ENCODE measurements around the gene CUL9.
A peak's percentile ranks its signal among the peaks of the same experiment; 100 is the strongest.

The CUL9 gene

DNA sequence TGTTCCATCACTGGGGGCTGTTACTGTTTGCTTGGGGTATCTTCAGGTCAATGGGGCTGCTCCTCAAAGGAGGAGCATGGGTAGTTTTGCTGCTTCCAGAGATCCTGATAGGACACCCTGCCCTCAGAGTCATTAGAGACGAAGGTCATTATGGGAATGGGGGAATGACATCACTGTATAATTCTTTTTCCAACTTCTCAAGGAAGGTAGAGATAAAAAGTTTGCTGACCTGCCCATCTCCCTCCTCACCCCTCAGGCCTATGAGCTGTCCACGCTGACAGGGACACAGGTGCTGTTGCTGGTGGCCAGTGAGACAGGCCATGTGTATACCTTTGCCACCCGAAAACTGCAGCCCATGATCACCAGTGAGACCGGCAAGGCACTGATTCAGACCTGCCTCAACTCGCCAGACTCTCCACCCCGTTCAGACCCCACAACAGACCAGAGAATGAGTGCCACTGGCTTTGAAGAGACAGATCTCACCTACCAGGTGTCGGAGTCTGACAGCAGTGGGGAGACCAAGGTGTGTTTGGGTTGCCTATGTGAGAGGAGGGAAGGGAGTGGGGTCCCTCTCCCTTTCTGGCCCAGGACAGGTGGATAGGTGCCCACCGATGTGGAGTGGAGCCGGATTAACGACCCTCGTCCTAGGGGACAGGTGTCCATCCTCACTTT lies 8.3 kb upstream of the CUL9 start:
- Histone ChIP-seq H3K4me3 (ENCODE audit: low read depth in 1 of 5, low read length in 5 of 5) (peak overlapping the region; percentile 34 to 97 (median 66)), H3K36me3 (ENCODE audit: control insufficient read depth in 5 of 5, insufficient read depth in 5 of 5, low read length in 5 of 5) (peaks cover 0 to 30% (median 28%) of the 10 kb centered on the region in 5 donors), H3K4me1 (ENCODE audit: control insufficient read depth in 5 of 5, insufficient read depth in 5 of 5, low read length in 5 of 5) (peaks cover 10 to 54% (median 41%) of the 10 kb centered on the region in 5 donors), H3K9me3 (ENCODE audit: control insufficient read depth in 5 of 5, low read length in 5 of 5) (no peaks in the 10 kb centered on the region), H3K27me3 (ENCODE audit: control insufficient read depth in 5 of 5, insufficient read depth in 4 of 5, low read length in 5 of 5) (no peaks in the 10 kb centered on the region), H3K27ac (ENCODE audit: low read depth, low read length) (peak overlapping the region; percentile 92), H3K9ac (ENCODE audit: low read length in 5 of 5) (peak overlapping the region; percentile 64 to 91 (median 75))

DNA sequence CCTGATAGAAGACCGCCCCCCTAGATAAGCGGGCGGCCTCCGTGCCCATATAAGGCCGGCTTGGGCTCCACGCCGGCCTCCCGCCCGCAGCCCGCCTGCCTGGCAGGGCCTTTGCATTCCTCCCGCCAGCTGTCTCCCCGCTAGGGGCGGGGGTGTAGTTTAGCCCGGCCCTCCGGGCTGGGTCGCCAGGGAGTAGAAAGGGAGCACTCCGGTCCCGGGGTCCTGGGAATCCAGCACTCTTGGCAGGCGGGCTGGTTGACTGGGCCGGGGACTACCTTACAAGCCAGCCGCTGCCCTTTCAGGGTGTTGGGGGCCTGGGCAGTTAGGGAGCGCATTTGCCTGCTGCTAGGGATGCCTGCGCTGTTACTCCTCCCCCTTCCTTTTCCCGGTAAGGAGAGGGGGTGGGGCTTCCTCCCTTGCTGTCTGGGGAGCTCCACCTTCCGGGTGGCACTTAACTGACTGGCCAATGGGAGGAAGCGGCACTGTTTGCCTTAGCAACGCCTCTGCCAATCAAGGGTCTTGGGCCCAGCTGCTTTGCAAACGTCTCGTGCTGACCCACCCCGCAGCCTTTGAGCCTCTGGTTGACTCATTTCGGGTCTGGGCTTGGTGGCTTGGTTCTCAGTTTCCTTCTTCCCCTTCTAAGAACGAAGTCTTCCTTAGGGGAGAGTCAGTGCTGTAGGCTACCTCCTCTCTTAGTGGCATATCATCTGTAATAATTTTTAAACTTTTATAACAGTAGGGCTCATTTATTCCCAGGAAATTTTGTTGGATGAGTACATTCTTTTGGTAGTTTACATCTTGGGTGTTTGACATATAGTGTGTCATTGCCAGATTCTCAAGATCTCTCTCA lies 7.5 kb upstream of the CUL9 start:
- Histone ChIP-seq H3K4me1 (ENCODE audit: control insufficient read depth in 5 of 5, insufficient read depth in 5 of 5, low read length in 5 of 5) (peaks cover 10 to 54% (median 41%) of the 10 kb centered on the region in 5 donors), H3K9me3 (ENCODE audit: control insufficient read depth in 5 of 5, low read length in 5 of 5) (no peaks in the 10 kb centered on the region), H3K4me3 (ENCODE audit: low read depth in 1 of 5, low read length in 5 of 5) (peak overlapping the region; percentile 65 to 97 (median 66))

DNA sequence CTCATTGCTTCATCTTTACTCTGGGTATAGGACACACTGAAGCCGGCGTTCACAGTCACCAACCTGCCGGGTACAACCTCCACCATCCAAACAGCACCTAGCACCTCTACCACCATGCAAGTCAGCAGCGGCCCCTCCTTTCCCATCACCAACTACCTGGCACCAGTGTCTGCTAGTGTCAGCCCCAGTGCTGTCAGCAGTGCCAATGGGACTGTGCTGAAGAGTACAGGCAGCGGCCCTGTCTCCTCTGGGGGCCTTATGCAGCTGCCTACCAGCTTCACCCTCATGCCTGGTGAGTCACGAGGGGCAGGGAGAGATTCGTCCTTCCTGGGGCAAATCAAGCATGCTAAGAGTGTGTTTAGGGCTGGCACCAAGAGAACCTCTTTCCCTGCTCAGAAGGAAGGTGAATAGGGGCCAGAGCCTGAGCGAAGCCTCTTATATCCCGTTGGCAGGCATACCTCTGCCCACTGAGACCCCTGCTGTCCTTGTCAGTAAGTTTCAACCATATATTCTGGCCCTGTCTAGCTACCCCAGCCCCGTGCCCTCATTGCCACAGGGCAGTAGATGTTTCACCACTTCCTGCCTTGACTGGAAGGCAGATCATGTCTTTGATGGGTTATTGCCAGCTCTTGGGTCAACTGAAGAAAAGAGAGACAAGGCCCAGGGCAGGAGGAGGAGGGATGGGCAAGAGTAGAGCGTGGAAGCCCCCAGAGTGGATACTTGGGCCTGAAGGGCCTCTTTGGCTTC lies 6.1 kb upstream of the CUL9 start:
- Histone ChIP-seq H3K4me3 (ENCODE audit: low read depth in 1 of 5, low read length in 5 of 5) (no peak overlapping the region), H3K36me3 (ENCODE audit: control insufficient read depth in 5 of 5, insufficient read depth in 5 of 5, low read length in 5 of 5) (peaks cover 0 to 40% (median 36%) of the 10 kb centered on the region in 5 donors), H3K9ac (ENCODE audit: low read length in 5 of 5) (peak overlapping the region in 1 of 5 donors; percentile 85), H3K27ac (ENCODE audit: low read depth, low read length) (peak overlapping the region; percentile 92), H3K27me3 (ENCODE audit: control insufficient read depth in 5 of 5, insufficient read depth in 4 of 5, low read length in 5 of 5) (no peaks in the 10 kb centered on the region), H3K4me1 (ENCODE audit: control insufficient read depth in 5 of 5, insufficient read depth in 5 of 5, low read length in 5 of 5) (peaks cover 10 to 44% (median 35%) of the 10 kb centered on the region in 5 donors), H3K9me3 (ENCODE audit: control insufficient read depth in 5 of 5, low read length in 5 of 5) (no peaks in the 10 kb centered on the region)

More for the DNA sequence above, 7.5 kb upstream of the CUL9 start:
- Histone ChIP-seq H3K9ac (ENCODE audit: low read length in 5 of 5) (peak overlapping the region in 4 of 5 donors; percentile 64 to 85 (median 80)), H3K36me3 (ENCODE audit: control insufficient read depth in 5 of 5, insufficient read depth in 5 of 5, low read length in 5 of 5) (peaks cover 0 to 38% (median 36%) of the 10 kb centered on the region in 5 donors), H3K27me3 (ENCODE audit: control insufficient read depth in 5 of 5, insufficient read depth in 4 of 5, low read length in 5 of 5) (no peaks in the 10 kb centered on the region), H3K27ac (ENCODE audit: low read depth, low read length) (peak overlapping the region; percentile 92)

DNA sequence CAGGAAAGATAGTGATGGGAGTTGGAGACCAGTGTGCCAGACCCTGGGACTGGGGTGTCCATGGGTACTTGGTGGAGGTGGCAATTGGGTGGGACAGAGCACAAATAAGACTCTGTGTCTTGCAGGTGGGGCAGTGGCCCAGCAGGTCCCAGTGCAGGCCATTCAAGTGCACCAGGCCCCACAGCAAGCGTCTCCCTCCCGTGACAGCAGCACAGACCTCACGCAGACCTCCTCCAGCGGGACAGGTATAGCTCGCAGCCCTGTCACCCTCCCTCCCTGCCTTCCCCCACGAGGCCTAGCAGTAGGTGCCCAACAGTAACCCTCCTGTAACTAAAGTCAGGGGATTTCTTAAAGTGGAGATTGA lies 5.6 kb upstream of the CUL9 start:
- Histone ChIP-seq H3K27ac (ENCODE audit: low read depth, low read length) (peak overlapping the region; percentile 92), H3K4me1 (ENCODE audit: control insufficient read depth in 5 of 5, insufficient read depth in 5 of 5, low read length in 5 of 5) (peaks cover 12 to 45% (median 37%) of the 10 kb centered on the region in 5 donors), H3K36me3 (ENCODE audit: control insufficient read depth in 5 of 5, insufficient read depth in 5 of 5, low read length in 5 of 5) (peaks cover 0 to 40% (median 36%) of the 10 kb centered on the region in 5 donors), H3K9me3 (ENCODE audit: control insufficient read depth in 5 of 5, low read length in 5 of 5) (no peaks in the 10 kb centered on the region), H3K4me3 (ENCODE audit: low read depth in 1 of 5, low read length in 5 of 5) (no peak overlapping the region), H3K9ac (ENCODE audit: low read length in 5 of 5) (peak overlapping the region in 1 of 5 donors; percentile 39), H3K27me3 (ENCODE audit: control insufficient read depth in 5 of 5, insufficient read depth in 4 of 5, low read length in 5 of 5) (no peaks in the 10 kb centered on the region)

DNA sequence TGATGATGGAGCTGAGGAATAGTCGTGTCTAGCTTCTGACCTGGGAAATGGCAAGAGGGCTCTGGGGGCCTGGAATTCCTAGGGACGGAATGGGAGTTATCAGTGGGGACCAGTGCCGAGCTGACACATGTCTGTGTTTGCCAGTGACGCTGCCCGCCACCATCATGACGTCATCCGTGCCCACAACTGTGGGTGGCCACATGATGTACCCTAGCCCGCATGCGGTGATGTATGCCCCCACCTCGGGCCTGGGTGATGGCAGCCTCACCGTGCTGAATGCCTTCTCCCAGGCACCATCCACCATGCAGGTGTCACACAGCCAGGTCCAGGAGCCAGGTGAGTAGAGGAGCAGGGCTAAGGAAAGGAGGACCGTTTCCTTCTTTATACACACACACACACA lies 3.8 kb upstream of the CUL9 start:
- Histone ChIP-seq H3K27ac (ENCODE audit: low read depth, low read length) (no peak overlapping the region), H3K4me1 (ENCODE audit: control insufficient read depth in 5 of 5, insufficient read depth in 5 of 5, low read length in 5 of 5) (peaks cover 13 to 45% (median 37%) of the 10 kb centered on the region in 5 donors), H3K4me3 (ENCODE audit: low read depth in 1 of 5, low read length in 5 of 5) (no peak overlapping the region), H3K9ac (ENCODE audit: low read length in 5 of 5) (no peak overlapping the region), H3K9me3 (ENCODE audit: control insufficient read depth in 5 of 5, low read length in 5 of 5) (no peaks in the 10 kb centered on the region), H3K27me3 (ENCODE audit: control insufficient read depth in 5 of 5, insufficient read depth in 4 of 5, low read length in 5 of 5) (no peaks in the 10 kb centered on the region), H3K36me3 (ENCODE audit: control insufficient read depth in 5 of 5, insufficient read depth in 5 of 5, low read length in 5 of 5) (peaks cover 0 to 40% (median 36%) of the 10 kb centered on the region in 5 donors)

DNA sequence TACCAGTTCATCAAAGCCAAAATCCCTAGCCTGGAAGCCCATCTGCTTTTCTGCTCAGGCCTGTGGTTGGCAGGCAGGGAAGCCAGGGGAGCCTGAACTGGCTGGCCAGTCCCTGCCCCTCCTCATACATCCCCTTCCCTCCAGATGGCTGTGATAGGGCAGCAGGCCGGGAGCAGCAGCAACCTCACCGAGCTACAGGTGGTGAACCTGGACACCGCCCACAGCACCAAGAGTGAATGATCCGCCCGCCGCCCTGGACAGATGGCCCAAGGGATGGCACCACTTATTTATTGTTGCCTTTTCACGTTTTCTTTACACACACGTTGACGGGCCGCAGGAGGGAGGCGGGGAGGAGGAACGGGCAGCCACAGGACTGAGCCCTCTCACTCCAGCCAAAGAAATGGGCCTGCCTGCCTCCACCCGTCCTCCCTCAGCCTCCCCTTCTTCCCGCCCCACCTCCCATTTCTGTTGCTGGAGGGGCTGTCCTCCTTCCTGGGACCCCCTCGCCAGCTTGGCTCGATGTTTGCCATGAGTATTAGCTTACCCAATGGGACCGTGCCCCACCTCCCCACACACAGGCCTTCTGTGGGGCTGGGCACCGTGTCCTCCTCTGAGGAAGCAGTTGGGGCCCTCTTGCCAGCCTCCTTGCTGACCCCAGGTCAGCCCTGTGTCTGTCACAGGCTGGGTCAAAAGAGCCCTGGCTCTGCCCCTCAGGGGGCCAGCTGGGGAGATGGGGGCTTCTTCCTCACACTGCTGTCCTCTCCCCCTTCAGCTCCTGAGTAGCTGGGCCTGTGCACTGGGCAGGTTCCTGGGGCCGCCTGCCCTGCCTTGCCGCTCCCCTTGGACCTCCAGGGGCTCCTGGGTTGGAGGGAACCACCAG lies 2.8 kb upstream of the CUL9 start:
- H3K27ac ChIP-seq (ENCODE audit: low read depth, low read length), result no peak overlapping the region
- peaks cover 0 to 42% (median 36%) of the 10 kb centered on the region in 5 donors for H3K36me3 ChIP-seq (ENCODE audit: control insufficient read depth in 5 of 5, insufficient read depth in 5 of 5, low read length in 5 of 5)
- H3K27me3 ChIP-seq (ENCODE audit: control insufficient read depth in 5 of 5, insufficient read depth in 4 of 5, low read length in 5 of 5), result no peaks in the 10 kb centered on the region

DNA sequence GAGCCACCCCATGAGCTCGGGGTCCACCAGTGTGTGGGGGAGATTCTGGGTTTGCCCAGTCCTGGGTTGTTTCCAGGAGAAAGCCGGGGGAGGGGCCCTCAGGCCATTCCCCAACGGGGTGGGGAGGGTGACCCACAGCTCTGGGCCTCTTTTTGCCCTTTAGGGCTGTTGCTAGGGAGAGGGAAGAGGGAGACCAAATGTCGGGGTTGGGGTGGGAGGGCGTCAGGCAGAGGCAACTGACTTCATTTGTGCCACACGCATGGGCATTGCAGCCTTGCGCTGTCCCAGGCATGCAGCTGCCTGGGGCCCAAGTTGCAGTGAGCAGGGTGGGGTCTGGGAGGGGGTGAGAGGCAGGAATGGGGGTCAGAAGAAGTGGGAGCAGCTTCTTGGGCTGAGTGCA lies 1.9 kb upstream of the CUL9 start:
- Histone ChIP-seq H3K9ac (ENCODE audit: low read length in 5 of 5) (no peak overlapping the region), H3K4me3 (ENCODE audit: low read depth in 1 of 5, low read length in 5 of 5) (no peak overlapping the region), H3K4me1 (ENCODE audit: control insufficient read depth in 5 of 5, insufficient read depth in 5 of 5, low read length in 5 of 5) (peaks cover 4 to 32% (median 30%) of the 10 kb centered on the region in 5 donors), H3K9me3 (ENCODE audit: control insufficient read depth in 5 of 5, low read length in 5 of 5) (no peaks in the 10 kb centered on the region), H3K27me3 (ENCODE audit: control insufficient read depth in 5 of 5, insufficient read depth in 4 of 5, low read length in 5 of 5) (no peaks in the 10 kb centered on the region), H3K27ac (ENCODE audit: low read depth, low read length) (no peak overlapping the region), H3K36me3 (ENCODE audit: control insufficient read depth in 5 of 5, insufficient read depth in 5 of 5, low read length in 5 of 5) (peaks cover 0 to 49% (median 38%) of the 10 kb centered on the region in 5 donors)

More for the DNA sequence above, 2.8 kb upstream of the CUL9 start:
- Histone ChIP-seq H3K9ac (ENCODE audit: low read length in 5 of 5) (no peak overlapping the region), H3K4me3 (ENCODE audit: low read depth in 1 of 5, low read length in 5 of 5) (no peak overlapping the region), H3K4me1 (ENCODE audit: control insufficient read depth in 5 of 5, insufficient read depth in 5 of 5, low read length in 5 of 5) (peaks cover 4 to 39% (median 32%) of the 10 kb centered on the region in 5 donors), H3K9me3 (ENCODE audit: control insufficient read depth in 5 of 5, low read length in 5 of 5) (no peaks in the 10 kb centered on the region)

DNA sequence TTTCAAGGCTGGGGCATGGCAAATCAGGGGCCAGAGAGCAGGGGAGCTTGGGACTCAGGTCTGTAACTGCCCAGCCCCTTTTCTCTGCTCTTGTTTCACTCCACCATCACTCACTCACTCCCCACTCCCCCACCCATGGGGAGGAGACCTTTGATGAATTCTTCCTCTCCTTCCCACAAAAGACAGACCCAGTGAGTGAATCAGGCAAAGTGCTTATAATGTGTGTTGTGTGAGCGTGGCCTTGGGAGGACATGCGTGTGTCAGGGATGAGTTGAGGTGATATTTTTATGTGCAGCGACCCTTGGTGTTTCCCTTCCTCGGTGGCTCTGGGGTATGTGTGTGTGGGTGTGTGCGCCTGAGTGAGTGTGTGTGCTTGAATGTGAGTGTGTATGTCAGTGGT lies 1.0 kb upstream of the CUL9 start:
- no peaks in the 10 kb centered on the region for H3K27me3 ChIP-seq (ENCODE audit: control insufficient read depth in 5 of 5, insufficient read depth in 4 of 5, low read length in 5 of 5)
- no peak overlapping the region for H3K4me3 ChIP-seq (ENCODE audit: low read depth in 1 of 5, low read length in 5 of 5)
- H3K27ac ChIP-seq (ENCODE audit: low read depth, low read length), result no peak overlapping the region
- no peaks in the 10 kb centered on the region for H3K9me3 ChIP-seq (ENCODE audit: control insufficient read depth in 5 of 5, low read length in 5 of 5)
- peaks cover 0 to 49% (median 39%) of the 10 kb centered on the region in 5 donors for H3K36me3 ChIP-seq (ENCODE audit: control insufficient read depth in 5 of 5, insufficient read depth in 5 of 5, low read length in 5 of 5)
- peak overlapping the region in 2 of 5 donors; percentile 16 to 88 for H3K9ac ChIP-seq (ENCODE audit: low read length in 5 of 5)
- H3K4me1 ChIP-seq (ENCODE audit: control insufficient read depth in 5 of 5, insufficient read depth in 5 of 5, low read length in 5 of 5), result peaks cover 4 to 23% (median 23%) of the 10 kb centered on the region in 5 donors

DNA sequence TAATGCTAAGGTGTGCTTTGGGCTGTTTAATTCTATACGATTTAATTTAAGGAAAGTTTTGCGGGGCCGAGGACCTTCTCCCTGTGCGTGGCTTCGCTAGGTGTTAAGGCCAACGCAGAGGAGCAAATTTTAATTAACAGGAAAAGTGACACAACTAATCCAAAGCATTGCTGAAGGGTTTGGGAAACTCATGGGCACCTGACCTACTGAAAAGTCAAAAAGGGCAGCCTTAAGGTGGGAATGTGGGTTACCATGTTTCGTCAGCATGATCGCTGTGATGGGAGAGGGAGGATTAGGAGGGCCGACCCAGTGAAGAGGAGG lies 415 bp upstream of the CUL9 start:
- Histone ChIP-seq H3K4me1 (ENCODE audit: control insufficient read depth in 5 of 5, insufficient read depth in 5 of 5, low read length in 5 of 5) (peaks cover 4 to 23% (median 21%) of the 10 kb centered on the region in 5 donors), H3K9me3 (ENCODE audit: control insufficient read depth in 5 of 5, low read length in 5 of 5) (no peaks in the 10 kb centered on the region), H3K36me3 (ENCODE audit: control insufficient read depth in 5 of 5, insufficient read depth in 5 of 5, low read length in 5 of 5) (peaks cover 0 to 49% (median 39%) of the 10 kb centered on the region in 5 donors), H3K27ac (ENCODE audit: low read depth, low read length) (peak overlapping the region; percentile 65), H3K9ac (ENCODE audit: low read length in 5 of 5) (peak overlapping the region; percentile 56 to 88 (median 78)), H3K27me3 (ENCODE audit: control insufficient read depth in 5 of 5, insufficient read depth in 4 of 5, low read length in 5 of 5) (no peaks in the 10 kb centered on the region), H3K4me3 (ENCODE audit: low read depth in 1 of 5, low read length in 5 of 5) (peak overlapping the region; percentile 74 to 91 (median 87))
